ENCODE results near the gene P4HB.

The P4HB gene

DNA sequence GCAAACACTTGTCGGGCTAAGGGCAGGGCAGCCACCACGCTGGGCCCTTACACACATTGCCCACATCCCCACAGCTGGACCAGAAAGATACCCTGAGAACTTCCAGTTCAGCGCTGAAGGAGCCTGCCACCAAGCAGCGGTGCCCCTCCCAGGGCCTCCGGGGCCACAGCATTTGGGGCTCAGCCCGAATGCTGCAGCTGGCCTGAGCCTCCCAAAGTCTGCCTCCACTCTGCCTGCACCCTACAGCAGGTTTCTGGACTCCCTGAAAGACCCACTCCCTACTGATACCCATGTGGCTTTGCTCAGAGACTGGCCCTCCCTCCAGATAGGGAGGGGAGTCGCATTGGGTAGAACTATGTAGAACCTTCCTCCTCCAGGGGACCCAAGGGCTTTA, 28.8 kb downstream of the P4HB start:
- no peak for DNase-seq (ENCODE audit: low read depth)

DNA sequence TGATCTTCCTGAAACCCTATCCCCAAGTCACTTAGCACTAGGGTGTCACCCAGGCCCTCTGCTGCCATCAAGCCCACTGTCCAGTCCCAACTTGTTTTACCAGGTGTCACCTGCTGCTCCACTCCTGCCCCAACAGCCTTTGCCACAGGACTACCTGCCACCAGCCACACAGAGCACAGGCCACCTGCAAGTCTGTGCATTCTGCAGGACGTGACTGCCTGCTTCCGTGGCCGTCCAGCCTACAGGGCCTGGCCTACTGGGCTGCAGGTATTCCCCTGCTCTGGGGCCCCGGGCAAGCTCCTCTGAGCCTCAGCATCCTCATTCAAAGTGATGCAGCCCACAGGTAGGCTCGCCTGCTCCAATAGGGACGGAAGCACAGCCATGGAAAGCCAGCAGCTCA, 30.5 kb downstream of the P4HB start:
- DNase-seq (ENCODE audit: low read depth) = no peak

DNA sequence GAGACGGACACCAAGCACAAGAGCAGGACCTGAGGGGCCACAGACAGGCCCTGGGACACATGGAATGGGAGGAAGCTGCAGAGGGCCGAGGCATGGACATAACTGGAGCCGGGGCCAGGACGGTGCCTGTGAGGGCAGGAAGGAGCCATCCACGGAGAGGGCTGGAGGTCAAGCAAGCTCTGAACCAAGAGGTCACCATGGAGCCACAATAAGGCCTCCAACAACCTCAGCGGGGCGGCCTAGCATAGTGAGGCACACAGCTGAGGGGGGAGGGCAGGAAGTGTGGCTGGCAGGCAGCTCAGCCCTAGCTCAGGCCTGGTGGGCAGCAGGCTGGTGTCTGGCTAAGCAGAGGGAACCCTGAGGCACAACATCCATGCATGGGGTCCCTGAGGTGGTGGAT, 31.7 kb downstream of the P4HB start:
- DNase-seq (ENCODE audit: low read depth) = no peak

DNA sequence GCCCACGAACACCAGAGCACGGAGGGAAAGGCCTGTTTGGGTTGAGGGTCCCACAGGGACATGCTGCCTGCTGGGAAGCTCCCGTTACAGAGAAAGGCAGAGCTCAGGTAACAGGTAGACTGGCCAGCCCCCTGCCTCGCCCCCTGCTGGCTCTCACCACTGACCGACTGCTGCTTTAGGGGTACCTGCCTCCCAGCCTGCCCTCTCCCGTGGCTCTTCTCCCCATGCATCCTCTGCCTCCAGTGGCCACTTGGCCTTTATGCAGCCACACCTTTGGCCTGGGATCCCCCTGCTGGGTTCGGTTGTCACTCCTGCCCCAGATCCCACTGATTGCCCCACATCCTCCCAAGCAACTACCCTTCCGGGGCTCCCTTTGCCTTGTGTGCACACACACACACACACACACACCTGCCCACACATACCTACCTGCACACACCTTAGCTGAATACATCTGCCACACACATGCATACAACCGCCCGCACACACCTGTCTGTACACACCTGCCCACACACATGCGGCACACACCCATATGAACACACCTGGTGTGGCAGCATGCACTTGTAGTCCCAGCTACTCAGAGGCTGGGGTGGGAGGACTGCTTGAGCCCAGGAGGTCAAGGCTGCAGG, 34.4 kb downstream of the P4HB start:
- no peak for DNase-seq (ENCODE audit: low read depth)

DNA sequence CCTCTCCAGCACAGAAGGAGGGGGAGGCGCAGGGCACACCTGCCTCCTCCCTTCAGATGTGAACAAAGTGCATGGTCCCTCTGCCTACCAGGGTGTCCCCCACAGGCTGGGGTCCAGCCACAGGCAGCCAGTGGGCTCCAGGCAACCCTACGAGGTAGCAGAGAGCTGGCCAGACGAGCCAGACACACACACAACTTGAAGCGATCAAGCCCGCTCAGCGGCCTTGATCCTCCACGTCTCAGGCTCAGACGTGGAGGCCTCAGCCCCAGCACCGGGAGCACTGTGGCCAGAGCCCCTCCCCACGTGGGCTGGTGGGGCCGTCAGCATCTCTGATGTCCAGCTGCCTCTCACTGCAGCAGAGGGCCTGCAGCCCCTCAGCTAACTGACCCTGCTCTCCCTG, 35.7 kb downstream of the P4HB start:
- DNase-seq (ENCODE audit: low read depth) = no peak

DNA sequence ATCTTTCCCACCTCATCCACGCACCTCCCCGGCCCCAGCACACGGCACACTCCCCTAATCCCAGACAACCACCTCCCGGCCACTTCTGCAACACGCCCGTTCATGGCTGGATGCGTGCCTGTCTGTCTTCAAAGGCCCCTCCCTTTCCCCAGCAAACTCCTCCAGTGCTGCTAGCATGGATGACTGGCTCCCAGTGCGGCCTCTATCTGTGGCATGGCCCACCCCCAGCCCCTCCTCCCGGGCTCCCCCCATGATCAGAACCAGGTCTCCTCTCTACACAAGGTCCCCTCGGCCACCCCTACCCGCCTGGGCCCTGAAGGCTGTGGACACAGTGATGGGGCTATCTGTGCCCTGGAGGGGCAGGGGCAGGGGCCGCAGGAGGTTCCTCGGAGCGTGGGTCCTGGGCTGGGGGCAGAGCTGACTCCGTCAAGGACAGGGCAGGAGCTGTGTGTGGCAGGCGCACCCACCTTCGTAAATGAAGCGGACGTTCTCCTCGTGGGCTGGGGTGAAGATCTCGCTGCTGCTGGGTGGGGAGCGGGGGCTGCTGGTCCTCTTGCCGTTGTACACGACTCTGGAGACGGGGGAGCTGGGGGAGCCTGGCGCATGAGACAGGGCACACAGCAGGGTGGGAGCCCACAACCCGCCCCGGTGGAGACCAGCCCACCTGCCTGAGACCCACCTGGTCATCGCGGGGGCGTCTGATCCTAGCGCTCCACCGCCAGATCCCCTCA, 36.4 kb downstream of the P4HB start:
- DNase-seq (ENCODE audit: low read depth) = no peak

DNA sequence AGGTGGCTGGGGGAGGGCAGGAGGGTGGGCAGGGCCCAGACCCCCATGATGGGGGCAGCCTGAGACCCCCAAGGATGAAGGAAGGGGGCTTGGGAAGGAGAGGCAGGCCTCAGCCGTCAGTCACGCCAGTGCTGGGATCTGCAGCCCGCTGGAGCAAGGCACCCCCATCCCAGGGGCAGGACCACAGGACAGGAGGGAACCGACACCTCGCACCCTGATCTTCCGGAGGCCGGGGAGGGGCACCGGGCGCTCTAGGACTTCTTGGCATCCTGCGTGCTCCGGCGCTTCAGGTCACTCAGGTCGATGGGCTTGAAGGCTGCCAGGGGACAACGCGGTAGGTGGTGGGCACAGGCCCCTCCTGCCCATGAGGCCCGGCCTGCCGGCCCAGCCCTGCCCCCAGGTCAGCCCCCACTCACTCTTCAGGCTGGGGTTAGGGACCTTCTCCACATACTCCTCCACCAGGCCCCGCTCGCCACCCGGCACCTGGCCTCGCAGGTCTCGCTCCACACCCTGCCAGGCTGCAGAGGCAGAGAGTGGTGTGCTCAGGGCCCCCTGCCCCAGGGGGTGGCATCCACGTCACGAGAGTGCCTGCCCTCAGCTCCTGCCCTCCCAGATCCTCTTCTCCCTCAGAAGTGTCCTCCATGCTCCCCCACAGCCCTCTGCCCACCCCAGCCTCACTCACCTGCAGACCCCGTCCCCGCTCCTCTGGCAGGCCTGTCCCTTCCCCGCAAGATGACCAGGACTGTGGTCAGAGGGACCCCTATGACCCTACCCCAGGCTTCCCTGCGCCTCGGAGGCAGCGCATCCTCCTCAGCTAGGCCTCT, 37.1 kb downstream of the P4HB start:
- DNase-seq (ENCODE audit: low read depth) = no peak

DNA sequence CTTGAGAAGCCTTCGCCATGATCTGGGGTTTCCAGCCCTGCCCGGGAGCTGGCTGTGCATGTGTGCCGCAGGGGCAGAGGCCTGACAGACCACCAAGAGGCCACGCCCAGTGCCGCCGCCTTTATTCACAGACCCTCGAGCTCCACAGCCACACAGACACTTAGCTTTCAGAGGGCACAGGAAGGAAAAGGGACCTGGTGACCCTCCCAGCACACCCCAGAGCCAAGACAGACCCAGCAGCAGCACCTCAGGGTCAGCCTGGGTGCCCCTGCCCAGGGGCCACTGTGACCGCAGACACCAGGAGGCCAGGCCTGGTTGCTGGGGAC, 38.1 kb downstream of the P4HB start:
- DNase-seq (ENCODE audit: low read depth) = no peak

DNA sequence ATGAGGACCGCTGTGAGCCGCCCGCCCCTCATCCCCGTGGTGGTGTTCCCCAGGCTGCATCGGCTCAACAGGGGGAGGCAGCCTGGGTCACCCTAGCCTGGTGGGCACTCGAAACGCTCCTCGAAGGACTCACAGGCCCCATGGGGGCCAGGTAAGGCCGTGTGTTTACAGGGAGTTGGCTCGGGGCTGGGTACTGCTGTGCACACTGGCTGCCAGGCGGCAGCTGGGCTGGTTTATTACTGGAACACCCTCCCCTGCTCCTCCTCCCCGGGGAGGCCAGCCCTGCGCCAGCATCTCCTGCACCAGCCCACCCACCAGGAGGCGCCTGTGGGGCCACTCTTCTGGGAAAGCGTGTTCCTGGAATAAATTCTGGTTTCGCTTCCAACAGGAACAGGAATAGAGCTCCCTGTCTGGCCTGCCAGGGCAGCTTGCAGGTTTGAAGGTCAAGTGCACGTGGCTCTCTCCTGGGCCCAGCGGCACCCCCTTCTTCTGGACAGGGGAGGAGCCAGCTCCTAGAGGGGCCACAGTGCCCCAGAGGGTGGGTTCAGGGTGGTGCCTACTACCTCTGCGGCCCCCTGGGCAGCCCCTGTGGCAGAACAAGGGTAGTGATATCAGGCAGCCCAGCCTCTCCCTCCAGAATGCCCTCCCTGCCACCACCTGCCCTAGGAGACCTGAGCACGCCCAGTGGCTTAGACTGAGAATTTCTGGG, 38.6 kb downstream of the P4HB start:
- DNase-seq (ENCODE audit: low read depth) = no peak

DNA sequence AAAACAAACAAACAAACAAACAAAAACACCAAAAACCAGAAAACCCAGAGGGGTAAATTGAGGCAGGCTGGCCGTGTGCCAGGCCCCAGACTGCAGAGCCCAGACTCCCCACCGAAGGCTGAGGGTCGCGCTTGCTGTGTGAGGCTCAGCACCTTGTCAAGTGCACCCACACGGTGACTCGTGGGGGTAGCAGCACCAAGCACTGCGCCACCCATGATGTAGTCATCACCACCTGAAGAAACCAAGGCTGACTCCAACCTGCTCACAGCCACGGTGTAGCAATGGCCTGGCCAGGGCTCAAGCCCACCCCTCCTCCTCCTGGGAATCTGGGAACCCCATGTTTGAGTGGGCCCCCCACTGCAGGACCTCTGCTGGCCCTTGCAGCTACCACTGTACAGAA, 39.2 kb downstream of the P4HB start:
- no peak for DNase-seq (ENCODE audit: low read depth)

DNA sequence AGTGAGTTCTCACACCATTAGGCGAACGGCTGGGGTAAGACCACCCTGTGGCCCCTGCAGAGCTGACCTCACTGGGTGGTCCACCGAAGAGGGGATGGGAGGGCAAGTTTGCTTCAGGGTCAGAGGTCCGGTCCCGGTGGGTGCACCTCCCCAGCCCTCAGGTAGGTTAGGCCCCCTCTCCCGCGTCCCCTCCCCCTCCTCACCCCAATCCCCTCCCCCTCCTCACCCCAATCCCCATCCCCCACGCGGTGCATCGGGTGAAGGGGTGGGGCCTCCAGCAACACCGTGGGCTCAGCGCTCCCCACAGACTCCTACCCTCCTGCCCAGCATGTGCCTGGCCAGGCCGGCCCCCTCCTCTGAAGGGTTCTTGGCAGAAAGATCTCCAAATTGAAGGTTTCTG, 40.6 kb downstream of the P4HB start:
- DNase-seq (ENCODE audit: low read depth) = no peak

DNA sequence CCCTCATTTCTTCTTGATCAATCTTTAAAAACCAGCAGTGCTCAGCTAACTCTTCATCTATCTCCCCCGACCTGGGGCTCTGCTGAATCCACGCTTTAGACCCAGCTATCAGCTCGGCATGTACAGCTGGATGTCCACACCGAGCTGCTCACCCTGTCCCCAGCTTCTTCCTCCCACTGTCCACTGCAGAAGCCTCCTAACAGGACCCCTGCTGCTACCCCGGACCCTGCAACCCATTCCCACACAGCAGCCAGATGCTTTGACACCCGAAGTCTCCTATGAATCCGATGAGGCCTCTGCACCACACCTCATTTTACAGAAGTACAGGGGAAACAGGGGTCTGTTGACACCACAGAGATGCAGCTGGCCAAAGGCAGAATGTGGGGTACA, 42.6 kb downstream of the P4HB start:
- no peak for DNase-seq (ENCODE audit: low read depth)

DNA sequence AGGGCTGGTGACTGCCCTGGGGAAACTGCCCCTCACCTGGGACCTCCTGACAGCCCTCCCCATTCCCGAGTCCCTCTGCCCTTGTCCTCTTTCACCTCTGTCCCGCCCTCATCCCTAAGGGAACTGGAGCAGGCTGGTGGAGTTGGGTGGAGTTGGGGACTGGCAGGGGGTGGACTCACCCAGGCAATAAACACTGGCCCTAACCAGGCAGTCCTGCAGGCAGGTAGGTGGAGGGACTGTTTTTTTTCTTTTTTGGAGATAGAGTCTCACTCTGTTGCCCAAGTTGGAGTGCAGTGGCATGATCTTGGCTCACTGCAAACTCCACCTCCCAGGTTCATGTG, 44.7 kb downstream of the P4HB start:
- no peak for DNase-seq (ENCODE audit: low read depth)

DNA sequence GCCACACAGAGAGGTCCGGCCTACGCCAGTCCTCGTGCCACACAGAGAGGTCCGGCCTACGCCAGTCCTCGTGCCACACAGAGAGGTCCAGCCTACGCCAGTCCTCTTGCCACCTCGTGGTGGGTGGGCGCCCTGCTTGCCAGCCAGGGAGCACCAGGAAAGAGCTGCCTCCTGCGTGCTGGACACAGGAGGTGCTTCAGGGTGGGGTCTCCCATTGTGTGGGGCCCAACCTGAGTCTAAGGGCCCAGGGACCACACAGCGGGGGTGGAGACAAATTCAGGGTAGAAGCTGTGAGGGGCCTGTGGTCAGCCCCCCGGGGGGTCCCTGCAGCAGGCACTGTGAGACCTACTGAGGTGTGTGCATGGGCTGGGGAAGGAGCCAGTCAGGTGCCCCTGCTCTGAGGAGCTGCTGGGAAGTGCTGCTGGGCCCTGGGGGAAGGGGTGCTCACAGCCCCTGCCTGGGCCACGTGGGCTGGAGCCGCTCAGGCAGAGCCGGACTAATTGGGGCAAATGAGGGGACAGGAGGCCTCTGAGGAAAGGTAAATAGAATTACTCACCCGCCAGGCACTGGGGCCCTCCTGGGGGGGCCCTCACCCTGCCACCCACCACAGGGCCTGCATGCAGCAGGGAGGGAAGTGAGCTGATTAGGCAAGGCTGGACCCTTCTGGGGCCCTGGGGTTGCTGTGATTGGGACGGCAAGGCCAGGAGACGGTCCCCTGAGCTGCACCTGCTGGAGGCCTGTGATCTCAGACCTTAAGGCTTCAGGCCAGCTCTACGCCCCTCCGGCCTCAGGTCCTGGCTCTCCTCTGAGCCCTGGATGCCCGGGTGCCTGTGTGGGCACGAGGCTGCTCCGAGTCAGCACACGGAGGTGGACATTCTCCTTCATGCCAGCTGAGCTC, 45.3 kb downstream of the P4HB start:
- DNase-seq (ENCODE audit: low read depth) = no peak

DNA sequence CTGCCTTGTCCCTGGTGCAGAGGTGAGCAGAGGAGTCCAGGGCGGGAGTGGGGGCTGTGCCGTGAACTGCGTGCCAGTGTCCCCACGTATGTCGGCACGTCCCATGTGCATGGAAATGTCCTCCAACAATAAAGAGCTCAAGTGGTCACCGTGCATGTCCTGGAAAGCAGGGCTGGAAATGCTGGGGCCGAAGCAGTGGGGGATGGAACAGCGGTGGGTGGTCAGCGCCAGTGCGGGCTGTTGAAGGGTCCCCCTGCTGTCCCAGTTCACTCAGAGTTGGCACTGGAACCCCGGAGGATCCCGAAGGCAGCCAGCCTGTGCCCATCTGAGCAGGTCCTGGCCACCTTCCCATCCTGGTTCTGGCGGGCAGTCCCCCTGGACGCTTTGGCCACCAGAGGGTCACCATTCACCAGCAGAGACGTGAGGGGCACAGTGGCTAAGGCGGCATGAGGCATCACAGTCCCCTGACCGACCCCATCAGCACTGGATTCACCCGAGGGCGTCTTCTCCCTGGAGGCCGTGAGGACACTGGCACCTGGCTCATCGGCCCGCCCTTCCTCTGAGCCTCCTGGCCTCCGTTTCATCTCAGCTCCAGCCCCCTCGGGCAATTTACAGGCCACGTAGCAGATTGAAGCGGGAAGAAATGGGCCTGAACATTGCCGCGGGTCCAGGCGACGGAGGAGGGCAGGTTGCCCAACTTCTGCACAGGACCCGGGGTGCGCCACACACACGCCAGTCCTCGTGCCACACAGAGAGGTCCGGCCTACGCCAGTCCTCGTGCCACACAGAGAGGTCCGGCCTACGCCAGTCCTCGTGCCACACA, 46.3 kb downstream of the P4HB start:
- DNase-seq (ENCODE audit: low read depth) = no peak

DNA sequence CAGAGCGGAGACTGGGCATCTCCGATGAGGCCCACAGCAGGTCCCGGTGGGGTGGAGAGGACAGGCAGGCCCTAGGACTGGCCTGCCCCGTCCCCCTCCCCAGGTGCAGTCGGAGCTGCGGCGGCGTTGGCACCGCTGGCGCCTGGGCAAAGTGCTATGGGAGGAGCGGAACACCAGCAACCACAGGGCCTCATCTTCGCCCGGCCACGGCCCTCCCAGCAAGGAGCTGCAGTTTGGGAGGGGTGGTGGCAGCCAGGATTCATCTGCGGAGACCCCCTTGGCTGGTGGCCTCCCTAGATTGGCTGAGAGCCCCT, 47.0 kb downstream of the P4HB start:
- no peak for DNase-seq (ENCODE audit: low read depth)

DNA sequence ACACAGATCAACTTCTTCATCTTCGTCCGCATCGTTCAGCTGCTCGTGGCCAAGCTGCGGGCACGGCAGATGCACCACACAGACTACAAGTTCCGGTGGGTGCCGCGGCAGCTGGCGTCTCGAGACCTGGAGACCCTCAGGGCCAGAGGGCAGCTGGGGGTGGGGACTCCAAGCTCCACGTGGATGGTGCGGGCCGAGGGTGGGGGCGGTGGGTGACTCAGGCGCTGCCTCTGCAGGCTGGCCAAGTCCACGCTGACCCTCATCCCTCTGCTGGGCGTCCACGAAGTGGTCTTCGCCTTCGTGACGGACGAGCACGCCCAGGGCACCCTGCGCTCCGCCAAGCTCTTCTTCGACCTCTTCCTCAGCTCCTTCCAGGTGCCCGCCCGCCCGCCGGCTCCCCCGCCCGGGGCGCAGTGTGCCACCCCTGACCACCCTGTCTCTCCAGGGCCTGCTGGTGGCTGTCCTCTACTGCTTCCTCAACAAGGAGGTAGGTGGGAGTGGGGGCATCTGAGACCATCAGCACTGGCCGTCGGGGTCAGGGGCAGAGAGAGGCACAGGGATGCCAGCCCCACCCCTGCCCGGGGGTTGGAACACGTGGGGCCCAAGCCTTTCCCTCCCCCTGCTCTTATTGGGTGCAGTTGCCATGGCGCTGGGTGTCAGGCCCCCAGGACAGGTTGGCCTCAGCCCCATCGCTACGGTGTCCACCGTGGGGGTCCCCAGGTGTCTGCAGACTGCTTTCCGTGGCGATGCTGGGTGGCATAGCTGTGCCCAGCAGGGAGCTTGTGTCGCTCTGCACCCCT, 47.6 kb downstream of the P4HB start:
- DNase-seq (ENCODE audit: low read depth) = no peak

DNA sequence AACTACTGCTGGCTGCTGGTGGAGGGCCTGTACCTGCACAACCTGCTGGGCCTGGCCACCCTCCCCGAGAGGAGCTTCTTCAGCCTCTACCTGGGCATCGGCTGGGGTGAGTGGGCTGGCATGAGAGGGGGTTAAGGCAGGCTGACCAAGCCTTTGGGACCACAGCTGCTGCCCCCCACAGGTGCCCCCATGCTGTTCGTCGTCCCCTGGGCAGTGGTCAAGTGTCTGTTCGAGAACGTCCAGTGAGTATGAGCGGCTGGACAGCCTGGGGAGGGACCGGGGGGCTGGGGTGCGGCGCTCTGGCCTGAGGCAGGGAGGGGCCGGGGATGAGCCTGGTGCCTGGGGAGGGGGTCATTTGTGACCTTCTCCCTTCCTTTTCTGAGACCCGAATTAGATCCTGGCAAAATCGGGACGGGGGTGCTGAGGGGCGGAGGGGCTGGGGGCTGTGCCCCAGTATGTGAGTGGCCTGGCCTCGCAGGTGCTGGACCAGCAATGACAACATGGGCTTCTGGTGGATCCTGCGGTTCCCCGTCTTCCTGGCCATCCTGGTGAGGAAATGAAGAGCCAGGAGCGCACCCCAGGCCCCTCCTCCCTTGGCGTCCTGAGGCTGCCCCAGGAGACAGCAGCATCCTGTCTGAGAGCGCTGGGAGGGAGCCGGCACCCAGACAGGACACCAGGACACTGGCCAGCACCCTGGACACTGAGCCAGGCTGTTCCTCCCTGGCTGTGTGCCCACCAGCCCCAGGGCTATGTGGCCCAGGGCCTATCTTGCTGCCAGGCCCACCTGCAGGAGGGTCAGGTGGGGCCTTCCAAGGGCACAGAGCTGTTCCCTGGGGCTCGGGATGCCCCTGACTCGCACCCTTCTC, 48.4 kb downstream of the P4HB start:
- DNase-seq (ENCODE audit: low read depth) = no peak
